ENCODE measurements around the gene PNPLA7.

PNPLA7 gene

DNA sequence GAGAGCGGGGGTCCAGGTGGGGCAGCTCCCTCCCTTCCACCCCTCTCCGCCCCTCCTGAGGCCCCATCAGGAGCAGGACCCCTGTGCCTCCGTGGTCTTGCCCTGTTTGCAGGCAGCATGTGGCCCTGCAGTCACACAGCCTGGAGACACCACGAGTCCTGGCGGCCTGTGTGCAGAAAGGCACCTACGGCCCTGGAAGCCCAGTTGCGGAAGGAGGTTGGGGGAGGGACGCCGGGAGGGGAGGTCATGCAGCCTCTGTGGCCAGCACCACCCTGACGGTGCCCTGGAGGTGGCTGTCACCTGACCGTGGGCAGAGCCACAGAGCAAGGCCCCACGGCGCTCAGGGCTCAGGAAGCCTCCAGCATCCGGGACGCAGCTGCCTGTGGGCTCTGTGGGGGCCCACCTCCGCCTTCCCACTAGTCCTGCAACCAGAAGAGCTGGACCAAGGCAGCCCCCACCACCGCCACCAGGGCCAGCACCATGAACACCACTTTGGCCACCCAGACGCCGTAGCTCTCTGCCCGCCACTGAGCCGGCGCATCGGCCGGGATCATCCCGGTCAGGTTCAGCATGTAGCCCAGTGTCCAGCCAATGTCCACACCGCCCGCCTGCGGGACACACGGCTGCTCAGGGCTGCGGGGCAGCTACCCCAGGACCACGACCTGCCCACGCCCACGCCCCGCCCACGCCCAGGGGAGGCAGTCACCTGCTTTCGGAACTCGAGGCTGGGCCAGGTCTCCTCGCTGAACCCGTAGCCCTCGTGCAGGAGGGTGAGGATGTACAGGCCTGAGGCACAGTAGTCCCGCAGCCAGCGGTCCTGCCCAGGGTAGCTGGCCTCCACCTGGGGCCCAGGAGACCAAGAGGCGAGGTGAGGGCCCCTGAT, 115.5 kb downstream of the PNPLA7 start:
- H3K27ac ChIP-seq (ENCODE audit: extremely low read depth, low read depth, low read length), result no peak overlapping the region
- TF ChIP-seq, protein P1, sequence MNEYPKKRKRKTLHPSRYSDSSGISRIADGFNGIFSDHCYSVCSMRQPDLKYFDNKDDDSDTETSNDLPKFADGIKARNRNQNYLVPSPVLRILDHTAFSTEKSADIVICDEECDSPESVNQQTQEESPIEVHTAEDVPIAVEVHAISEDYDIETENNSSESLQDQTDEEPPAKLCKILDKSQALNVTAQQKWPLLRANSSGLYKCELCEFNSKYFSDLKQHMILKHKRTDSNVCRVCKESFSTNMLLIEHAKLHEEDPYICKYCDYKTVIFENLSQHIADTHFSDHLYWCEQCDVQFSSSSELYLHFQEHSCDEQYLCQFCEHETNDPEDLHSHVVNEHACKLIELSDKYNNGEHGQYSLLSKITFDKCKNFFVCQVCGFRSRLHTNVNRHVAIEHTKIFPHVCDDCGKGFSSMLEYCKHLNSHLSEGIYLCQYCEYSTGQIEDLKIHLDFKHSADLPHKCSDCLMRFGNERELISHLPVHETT (tag by site-specific recombination; IDR thresholded peaks at IDR 0.05), result no peak
- TF ChIP-seq EGR2 (tag by site-specific recombination; IDR thresholded peaks at IDR 0.05; ENCODE audit: low read depth) (peak; percentile 62), ZFP69B (tag by site-specific recombination; IDR thresholded peaks at IDR 0.05) (peak; percentile 49; the same call in 1 of the 2 replicates), ZFHX2 (tag by site-specific recombination; conservative IDR thresholded peaks at IDR 0.05) (peak; percentile 58), KLF9 (tag by site-specific recombination; IDR thresholded peaks at IDR 0.05; ENCODE audit: low read depth) (0 out of 2 replicates have a peak, but pooled peaks have one; percentile 42), KLF1 (tag by site-specific recombination; IDR thresholded peaks at IDR 0.05) (peak; percentile 51; the same call in 1 of the 2 replicates), ZFP3 (tag by site-specific recombination; IDR thresholded peaks at IDR 0.05; ENCODE audit: low read depth) (no peak), ZNF596 (tag by site-specific recombination; IDR thresholded peaks at IDR 0.05) (no peak), KLF8 (tag by site-specific recombination; IDR thresholded peaks at IDR 0.05) (peak; percentile 81; the same call in 1 of the 2 replicates), GLIS2 (tag by site-specific recombination; IDR thresholded peaks at IDR 0.05) (peak; percentile 32; the same call in 1 of the 2 replicates)
- TF ChIP-seq, protein P2, sequence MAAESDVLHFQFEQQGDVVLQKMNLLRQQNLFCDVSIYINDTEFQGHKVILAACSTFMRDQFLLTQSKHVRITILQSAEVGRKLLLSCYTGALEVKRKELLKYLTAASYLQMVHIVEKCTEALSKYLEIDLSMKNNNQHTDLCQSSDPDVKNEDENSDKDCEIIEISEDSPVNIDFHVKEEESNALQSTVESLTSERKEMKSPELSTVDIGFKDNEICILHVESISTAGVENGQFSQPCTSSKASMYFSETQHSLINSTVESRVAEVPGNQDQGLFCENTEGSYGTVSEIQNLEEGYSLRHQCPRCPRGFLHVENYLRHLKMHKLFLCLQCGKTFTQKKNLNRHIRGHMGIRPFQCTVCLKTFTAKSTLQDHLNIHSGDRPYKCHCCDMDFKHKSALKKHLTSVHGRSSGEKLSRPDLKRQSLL (tag by site-specific recombination; IDR thresholded peaks at IDR 0.05), result peak; percentile 59; the same call in 1 of the 2 replicates
- POLR2A ChIA-PET, result interaction anchor here (0.7 to 1.2 kb wide), 2 partner anchors 23 to 39 kb away, joined by 3 read pairs; no protein-coding TSS in a partner anchor
- H3K36me3 ChIP-seq (ENCODE audit: control insufficient read depth in 2 of 2, insufficient read depth in 1 of 2, low read length in 2 of 2), result no peaks in the 10 kb centered on the region
- no peaks in the 10 kb centered on the region for H3K4me1 ChIP-seq (ENCODE audit: control insufficient read depth, insufficient read depth, low read length)
- no peaks in the 10 kb centered on the region for H3K9me3 ChIP-seq (ENCODE audit: control insufficient read depth, insufficient read depth, low read depth, low read length)
- CTCF ChIA-PET, result interaction anchor here (0.6 to 1.2 kb wide), 3 partner anchors 9 to 348 kb away, joined by 3 to 4 read pairs (median 4); no protein-coding TSS in a partner anchor
- H3K4me3 ChIP-seq (ENCODE audit: low read depth, low read length), result no peak overlapping the region

DNA sequence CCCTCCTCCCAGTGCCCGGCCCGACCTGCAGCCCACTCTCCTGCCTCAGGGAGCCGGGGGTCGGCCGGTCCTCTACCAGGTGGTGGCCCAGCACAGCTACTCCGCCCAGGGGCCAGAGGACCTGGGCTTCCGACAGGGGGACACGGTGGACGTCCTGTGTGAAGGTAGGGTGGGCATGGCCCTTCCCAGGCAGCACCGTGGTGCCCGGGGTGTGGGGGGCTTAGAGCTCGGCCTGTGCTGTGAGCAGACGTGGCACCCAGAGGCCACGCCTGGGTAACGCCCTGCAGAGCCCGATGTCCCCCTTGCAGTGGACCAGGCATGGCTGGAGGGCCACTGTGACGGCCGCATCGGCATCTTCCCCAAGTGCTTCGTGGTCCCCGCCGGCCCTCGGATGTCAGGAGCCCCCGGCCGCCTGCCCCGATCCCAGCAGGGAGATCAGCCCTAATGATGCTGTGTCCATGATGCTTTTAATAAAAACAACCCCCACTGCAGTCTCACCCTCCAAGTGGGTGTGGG, 116.2 kb downstream of the PNPLA7 start:
- Histone ChIP-seq H3K27ac (ENCODE audit: extremely low read depth, low read depth, low read length) (no peak overlapping the region), H3K9me3 (ENCODE audit: control insufficient read depth, insufficient read depth, low read depth, low read length) (no peaks in the 10 kb centered on the region), H3K36me3 (ENCODE audit: control insufficient read depth in 2 of 2, insufficient read depth in 1 of 2, low read length in 2 of 2) (no peaks in the 10 kb centered on the region), H3K4me1 (ENCODE audit: control insufficient read depth, insufficient read depth, low read length) (no peaks in the 10 kb centered on the region), H3K4me3 (ENCODE audit: low read depth, low read length) (no peak overlapping the region)
- ChIA-PET CTCF (no interaction called here), POLR2A (interaction anchor here (1.2 kb wide), 1 partner anchor 11 kb away, joined by 5 read pairs; the partner anchor contains the start of genes EXD3 and NOXA1)
- TF ChIP-seq KLF8 (tag by site-specific recombination; IDR thresholded peaks at IDR 0.05), result 0 out of 2 replicates have a peak, but pooled peaks have one; percentile 4
- TF ChIP-seq ZNF324 (tag by site-specific recombination; IDR thresholded peaks at IDR 0.05), result no peak

DNA sequence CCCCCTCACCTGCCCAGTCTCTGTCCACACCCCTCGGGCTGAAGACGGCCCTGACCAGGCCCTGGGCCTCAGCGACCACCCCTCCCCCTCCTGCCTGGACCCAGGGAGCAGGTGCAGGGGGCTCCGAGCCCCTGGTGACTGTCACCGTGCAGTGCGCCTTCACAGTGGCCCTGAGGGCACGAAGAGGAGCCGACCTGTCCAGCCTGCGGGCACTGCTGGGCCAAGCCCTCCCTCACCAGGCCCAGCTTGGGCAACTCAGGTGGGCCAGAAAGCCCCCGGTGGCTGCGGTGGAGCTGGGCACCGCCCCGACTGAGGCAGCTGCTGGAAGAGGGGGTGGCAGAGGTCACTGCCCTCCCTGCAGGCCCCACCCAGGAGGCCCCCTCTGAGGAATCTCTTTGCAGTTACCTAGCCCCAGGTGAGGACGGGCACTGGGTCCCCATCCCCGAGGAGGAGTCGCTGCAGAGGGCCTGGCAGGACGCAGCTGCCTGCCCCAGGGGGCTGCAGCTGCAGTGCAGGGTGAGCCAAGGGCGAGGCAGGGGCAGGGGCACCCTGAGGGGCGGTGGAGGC, 116.8 kb downstream of the PNPLA7 start:
- TF ChIP-seq ZNF501 (tag by site-specific recombination; IDR thresholded peaks at IDR 0.05) (no peak), KLF8 (tag by site-specific recombination; IDR thresholded peaks at IDR 0.05) (peak; percentile 10; the same call in 1 of the 2 replicates)
- TF ChIP-seq, protein P3, sequence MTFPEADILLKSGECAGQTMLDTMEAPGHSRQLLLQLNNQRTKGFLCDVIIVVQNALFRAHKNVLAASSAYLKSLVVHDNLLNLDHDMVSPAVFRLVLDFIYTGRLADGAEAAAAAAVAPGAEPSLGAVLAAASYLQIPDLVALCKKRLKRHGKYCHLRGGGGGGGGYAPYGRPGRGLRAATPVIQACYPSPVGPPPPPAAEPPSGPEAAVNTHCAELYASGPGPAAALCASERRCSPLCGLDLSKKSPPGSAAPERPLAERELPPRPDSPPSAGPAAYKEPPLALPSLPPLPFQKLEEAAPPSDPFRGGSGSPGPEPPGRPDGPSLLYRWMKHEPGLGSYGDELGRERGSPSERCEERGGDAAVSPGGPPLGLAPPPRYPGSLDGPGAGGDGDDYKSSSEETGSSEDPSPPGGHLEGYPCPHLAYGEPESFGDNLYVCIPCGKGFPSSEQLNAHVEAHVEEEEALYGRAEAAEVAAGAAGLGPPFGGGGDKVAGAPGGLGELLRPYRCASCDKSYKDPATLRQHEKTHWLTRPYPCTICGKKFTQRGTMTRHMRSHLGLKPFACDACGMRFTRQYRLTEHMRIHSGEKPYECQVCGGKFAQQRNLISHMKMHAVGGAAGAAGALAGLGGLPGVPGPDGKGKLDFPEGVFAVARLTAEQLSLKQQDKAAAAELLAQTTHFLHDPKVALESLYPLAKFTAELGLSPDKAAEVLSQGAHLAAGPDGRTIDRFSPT (tag by site-specific recombination; IDR thresholded peaks at IDR 0.05), result peak; percentile 10; the same call in 1 of the 2 replicates
- H3K27ac ChIP-seq (ENCODE audit: extremely low read depth, low read depth, low read length), result no peak overlapping the region
- no peaks in the 10 kb centered on the region for H3K36me3 ChIP-seq (ENCODE audit: control insufficient read depth in 2 of 2, insufficient read depth in 1 of 2, low read length in 2 of 2)
- no peak overlapping the region for H3K4me3 ChIP-seq (ENCODE audit: low read depth, low read length)
- no peaks in the 10 kb centered on the region for H3K4me1 ChIP-seq (ENCODE audit: control insufficient read depth, insufficient read depth, low read length)
- ChIA-PET POLR2A (interaction anchor here (1.2 kb wide), 1 partner anchor 11 kb away, joined by 5 read pairs; the partner anchor contains the start of genes EXD3 and NOXA1), CTCF (no interaction called here)
- H3K9me3 ChIP-seq (ENCODE audit: control insufficient read depth, insufficient read depth, low read depth, low read length), result no peaks in the 10 kb centered on the region

Data from HEK293 (cell line).